SU-DHL-6 (cell line): ENCODE results near the gene UVSSA.

ENCODE experiments used
- EZH2phosphoT487 ChIP-seq: fragments of 200-600 bp; sonication (generic), shearing (Covaris generic); conservative IDR thresholded peaks from 2 replicates; pipeline ENCODE4 v1.6.1; 2018; ENCODE audit warnings: mild to moderate bottlenecking, antibody characterized with exemption, low read length, moderate library complexity, mixed read lengths
- TF ChIP-seq, protein P1 (sequence below): fragments of 200-600 bp; sonication (generic); IDR thresholded peaks from one replicate; pipeline ENCODE4 v1.5.1; 2017; ENCODE audit warnings: antibody characterized with exemption, mild to moderate bottlenecking, low read length, moderate library complexity; ENCODE audit not compliant: insufficient read depth, poor library complexity, severe bottlenecking

DNA sequence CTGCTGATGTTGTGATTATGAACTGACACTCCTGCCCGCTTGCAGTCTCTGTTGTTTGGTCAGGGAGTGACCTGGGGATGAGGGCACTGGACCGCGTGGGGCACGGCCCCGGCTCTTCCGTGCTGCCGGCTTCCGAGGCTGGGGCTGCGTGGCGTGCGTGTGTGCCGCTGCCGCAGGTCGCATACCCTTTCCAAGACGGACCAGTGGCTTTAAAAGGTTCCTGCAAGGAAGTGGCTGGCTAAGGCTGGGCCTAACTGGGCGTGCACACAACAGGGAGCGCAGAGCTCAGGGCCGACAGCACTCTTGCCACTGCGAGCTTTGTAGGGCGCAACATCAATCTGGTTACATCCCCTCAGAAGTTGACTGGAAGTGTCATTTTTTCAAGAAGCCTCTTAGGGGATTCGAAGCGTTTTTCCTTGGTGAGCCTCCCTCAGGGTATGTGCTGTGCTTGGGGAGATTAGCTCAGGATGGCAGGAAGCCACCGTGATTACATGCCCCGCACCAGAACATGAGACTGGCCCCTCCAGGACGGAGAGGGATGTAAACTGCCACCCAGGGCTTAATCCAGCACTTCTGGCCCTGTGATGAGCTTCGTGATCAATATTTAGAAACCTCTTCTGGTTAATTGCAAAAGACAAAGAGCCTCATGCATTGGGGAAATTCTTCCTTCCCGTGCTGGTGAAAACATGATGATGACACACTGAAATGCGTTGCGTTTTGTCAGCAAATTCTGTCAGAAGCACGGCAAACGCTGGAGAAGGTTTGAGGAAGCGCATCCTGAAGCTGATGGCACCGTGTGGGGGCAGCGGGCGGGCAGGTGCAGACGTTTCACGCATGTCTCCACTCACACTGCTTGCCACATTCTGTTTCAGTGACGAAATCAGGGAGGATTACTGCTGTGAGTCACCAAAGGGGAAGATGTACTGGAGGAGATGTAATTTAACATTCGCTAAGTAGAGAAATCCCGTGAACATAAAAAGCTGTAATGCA is 46.2 kb upstream of the UVSSA start:
- TF ChIP-seq, protein P1, sequence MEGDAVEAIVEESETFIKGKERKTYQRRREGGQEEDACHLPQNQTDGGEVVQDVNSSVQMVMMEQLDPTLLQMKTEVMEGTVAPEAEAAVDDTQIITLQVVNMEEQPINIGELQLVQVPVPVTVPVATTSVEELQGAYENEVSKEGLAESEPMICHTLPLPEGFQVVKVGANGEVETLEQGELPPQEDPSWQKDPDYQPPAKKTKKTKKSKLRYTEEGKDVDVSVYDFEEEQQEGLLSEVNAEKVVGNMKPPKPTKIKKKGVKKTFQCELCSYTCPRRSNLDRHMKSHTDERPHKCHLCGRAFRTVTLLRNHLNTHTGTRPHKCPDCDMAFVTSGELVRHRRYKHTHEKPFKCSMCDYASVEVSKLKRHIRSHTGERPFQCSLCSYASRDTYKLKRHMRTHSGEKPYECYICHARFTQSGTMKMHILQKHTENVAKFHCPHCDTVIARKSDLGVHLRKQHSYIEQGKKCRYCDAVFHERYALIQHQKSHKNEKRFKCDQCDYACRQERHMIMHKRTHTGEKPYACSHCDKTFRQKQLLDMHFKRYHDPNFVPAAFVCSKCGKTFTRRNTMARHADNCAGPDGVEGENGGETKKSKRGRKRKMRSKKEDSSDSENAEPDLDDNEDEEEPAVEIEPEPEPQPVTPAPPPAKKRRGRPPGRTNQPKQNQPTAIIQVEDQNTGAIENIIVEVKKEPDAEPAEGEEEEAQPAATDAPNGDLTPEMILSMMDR, result no peak
- TF ChIP-seq EZH2phosphoT487, result no peak
